Islet of Langerhans (tissue), 1 donor: Measurements from ENCODE around the gene STAT5B.
"Not testable (repeated sequence)": the region's sequence is repeated elsewhere in the genome, so short reads cannot be mapped to it uniquely, and the experiment has no call there.

Experiments used
- FAIRE-seq: peaks from one replicate; lab custom pipeline; 2011; peaks lifted over from hg19 to GRCh38; lab: Jason Lieb, UNC

STAT5B gene

DNA sequence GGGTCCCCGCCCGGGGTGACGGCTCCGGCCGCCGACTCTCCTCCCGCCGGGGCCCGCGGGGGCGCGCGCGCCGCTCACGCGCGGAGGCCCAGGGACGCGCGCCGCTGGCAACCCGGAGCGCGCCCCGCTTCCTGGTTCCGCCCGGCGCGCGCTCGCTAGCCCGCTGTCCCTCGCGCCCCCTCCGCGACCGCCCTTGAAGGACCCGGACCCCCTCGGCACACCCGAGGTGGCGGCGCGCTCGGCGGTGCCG lies at the start of gene STAT5B:
STAT5B (minus strand) TSS at position 33 of the 250 bp plus-strand sequence. CDS start 44,264 bp downstream, outside the sequence.
- FAIRE-seq = no peak

- FAIRE-seq = no peak
Measured at GRCh38 chr17:42325026-42325425, 48.8 kb upstream of the STAT5B start.

DNA sequence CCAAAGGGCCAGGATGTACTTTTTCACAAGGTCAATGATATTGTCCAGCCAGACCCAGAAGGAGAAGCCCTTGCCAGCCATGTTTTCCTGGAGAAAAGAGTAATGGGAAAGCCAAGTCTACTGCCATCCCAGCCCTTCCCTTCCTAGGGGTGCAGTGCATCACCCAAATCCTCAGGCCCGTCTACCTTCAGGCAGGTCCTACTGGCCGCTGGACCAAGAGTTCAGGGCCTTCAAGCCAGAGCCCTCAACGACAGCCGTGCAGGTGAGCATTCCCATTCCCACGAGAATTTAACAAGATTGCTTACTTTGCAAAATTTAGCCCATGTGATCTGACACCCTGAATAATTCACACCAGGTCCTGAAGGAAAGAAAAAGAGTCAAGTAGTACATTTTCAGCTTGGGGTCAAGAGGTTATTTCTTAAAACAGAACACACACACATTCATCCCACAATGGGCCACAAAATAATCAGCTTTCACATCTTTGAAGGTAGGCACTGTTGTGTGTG lies 47.1 kb upstream of the STAT5B start:
- no peak for FAIRE-seq

GRCh38 chr17:42322382-42323267 lies 46.4 kb upstream of the STAT5B start:
- no peak for FAIRE-seq

DNA sequence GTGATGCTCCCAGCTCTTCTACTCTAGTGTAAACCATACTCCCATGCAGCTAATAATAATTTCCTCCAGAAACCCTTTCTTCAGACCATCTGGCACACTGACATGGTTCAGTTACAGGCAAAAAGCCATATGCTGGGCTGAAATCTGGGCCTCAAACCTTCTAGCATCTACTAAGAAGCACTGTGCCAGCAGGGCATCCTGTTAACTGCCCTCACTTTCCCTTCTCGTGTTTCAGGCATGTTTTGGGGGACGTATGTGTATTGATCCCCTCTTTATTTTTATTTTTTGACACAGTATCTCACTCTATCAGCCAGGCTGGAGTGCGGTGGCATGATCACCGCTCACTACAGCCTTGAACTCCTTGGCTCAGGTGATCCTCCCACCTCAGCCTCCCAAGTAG lies 45.4 kb upstream of the STAT5B start:
- no peak for FAIRE-seq

DNA sequence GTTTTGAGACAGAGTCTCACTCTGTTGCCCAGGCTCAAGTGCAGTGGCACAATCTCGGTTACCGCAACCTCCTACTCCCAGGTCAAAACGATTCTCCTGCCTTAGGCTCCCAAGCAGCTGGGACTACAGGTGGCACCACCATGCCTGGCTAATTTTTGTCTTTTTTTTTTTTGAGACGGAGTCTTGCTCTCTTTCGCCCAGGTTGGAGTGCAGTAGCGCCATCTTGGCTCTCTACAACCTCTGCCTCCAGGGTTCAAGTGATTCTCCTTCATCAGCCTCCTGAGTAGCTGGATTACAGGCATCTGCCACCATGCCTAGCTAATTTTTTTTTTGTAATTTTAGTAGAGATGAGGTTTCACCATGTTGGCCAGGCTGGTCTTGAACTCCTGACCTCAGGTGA lies 41.8 kb upstream of the STAT5B start:
- not testable (repeated sequence) for FAIRE-seq

DNA sequence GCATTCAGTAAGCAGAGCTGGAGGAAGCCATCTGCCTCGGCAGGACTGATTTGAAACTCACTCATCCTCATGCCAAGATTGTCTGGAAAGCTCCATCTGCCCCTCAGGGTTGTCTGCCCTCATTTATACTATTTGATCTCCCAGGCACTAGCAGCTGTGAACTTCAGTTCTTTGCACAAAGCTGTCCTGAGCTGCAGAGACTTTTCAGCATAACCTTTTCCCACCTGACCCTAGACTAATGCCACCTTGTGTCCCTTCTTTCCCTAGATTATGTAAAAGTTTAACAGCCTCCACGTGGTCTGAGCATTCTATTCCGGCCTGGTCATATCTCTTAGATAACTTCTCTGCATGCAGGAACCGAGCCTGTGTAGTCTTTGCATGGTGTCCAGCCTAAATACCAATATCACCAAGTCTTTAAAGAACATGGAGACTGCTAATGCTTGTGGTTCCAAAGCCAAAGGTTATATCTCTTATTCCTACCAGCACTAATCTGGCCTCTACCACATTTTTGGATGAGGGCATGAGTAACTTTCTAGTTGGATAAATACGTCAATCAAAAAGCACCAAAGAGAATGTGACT lies 41.2 kb upstream of the STAT5B start:
- FAIRE-seq = no peak

DNA sequence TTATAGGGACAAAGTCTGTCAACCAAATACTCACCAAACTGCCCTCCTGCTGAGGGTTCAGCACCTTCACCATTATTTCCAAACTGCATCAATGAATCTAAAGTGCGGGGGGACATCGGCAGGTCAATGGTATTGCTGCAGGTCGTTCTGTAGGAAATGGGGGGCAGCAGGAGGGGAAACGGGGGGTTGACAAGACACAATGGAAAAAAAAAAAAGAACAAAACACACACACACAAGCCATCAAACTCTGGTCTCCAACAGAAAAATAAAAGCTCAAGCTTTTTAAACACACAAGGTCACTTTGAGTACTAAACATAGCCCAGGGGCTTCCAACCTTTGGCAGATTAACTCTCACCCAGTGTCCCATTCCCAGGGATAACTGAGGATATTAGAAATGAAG lies 40.6 kb upstream of the STAT5B start:
- no peak for FAIRE-seq

- no peak for FAIRE-seq
Measured at GRCh38 chr17:42315402-42316156, 39.4 kb upstream of the STAT5B start.

- no peak for FAIRE-seq
Measured at GRCh38 chr17:42313773-42314566, 37.8 kb upstream of the STAT5B start.

GRCh38 chr17:42313389-42313772 lies 37.2 kb upstream of the STAT5B start:
- FAIRE-seq = no peak

GRCh38 chr17:42312285-42313130 lies 36.3 kb upstream of the STAT5B start:
- FAIRE-seq = no peak

DNA sequence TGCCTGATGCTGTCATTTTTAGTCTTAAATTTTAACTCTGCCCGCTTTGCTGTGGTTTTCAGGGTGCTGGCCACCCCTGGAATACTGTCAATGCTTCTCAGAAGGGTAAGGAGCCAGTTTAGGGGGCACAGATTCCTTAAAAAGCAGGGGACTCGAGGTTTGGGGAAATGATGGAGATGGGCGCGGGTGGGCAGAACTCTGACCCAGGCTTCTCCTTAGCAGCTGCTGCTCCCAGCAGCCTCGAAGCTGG lies 35.8 kb upstream of the STAT5B start:
- FAIRE-seq = no peak

DNA sequence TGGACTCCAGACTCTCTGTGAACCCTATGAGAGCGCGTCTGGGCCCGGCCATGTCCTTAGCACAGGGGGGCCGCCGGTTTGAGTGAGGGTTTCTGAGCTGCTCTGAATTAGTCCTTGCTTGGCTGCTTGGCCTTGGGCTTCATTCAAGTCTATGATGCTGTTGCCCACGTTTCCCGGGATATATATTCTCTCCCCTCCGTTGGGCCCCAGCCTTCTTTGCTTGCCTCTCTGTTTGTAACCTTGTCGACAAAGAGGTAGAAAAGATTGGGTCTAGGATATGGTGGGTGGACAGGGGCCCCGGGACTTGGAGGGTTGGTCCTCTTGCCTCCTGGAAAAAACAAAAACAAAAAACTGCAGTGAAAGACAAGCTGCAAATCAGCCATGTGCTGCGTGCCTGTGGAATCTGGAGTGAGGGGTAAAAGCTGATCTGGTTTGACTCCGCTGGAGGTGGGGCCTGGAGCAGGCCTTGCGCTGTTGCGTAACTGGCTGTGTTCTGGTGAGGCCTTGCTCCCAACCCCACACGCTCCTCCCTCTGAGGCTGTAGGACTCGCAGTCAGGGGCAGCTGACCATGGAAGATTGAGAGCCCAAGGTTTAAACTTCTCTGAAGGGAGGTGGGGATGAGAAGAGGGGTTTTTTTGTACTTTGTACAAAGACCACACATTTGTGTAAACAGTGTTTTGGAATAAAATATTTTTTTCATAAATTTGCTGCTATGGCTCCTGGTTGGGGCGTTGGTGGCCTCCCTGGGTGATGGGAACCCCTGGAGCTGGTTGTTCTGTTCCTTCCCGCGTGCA lies 35.2 kb upstream of the STAT5B start:
- FAIRE-seq = no peak

DNA sequence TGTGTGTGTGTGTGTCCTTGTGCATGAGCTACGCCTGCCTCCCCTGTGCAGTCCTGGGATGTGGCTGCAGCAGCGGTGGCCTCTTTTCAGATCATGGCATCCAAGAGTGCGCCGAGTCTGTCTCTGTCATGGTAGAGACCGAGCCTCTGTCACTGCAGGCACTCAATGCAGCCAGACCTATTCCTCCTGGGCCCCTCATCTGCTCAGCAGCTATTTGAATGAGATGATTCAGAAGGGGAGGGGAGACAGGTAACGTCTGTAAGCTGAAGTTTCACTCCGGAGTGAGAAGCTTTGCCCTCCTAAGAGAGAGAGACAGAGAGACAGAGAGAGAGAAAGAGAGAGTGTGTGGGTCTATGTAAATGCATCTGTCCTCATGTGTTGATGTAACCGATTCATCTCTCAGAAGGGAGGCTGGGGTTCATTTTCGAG lies 34.6 kb upstream of the STAT5B start:
- FAIRE-seq = no peak

- no peak for FAIRE-seq
Measured at GRCh38 chr17:42309986-42310786, 34.0 kb upstream of the STAT5B start.

DNA sequence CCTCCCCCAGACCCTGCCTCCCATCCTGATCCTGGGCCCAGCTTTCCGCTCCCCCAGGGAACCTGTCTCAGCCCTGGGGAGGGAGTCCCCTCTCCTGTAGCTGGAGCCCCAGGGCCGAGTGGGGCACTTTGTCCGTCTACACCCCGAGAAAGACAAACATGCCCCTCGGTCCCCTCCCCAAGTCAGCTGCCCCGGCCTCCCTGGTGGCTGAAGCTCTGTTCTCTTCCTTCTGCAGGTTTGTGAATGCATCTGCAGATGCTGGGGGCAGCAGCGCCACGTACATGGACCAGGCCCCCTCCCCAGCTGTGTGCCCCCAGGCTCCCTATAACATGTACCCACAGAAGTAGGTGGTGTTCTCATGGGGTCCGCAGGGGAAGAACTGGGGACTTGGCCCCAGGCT lies 33.0 kb upstream of the STAT5B start:
- no peak for FAIRE-seq

GRCh38 chr17:42308446-42308845 lies 32.3 kb upstream of the STAT5B start:
- no peak for FAIRE-seq

DNA sequence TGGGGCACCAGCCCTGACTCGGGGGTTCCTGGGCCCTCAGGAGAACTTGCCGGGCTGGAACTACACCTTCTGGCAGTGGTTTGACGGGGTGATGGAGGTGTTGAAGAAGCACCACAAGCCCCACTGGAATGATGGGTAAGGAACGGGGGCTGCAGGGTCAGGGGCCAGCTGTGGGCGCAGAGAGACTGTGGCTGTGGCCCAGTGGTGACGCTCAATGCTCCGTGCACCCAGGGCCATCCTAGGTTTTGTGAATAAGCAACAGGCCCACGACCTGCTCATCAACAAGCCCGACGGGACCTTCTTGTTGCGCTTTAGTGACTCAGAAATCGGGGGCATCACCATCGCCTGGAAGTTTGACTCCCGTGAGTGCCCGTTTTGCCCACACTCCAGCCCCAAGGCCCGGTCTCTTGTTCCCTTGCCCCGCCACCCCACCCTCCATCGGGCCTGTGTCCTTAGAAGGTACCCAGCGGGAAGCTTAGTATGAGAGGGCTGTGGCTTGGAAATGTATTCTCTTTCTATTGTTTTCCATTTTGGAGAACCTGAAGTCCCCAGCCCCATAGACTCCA lies 31.3 kb upstream of the STAT5B start:
- FAIRE-seq = no peak

DNA sequence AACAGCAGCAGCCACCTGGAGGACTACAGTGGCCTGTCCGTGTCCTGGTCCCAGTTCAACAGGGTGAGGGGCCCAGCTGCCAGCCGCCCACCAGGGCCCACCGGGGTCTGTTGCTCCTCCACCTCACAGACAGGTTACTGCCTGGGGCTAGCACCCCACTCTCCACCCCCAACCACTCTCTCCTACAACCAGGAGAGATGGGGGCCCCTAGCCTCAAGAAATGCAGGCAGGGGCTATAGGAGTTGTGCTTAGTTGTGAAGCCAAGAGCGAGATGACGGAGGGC lies 30.1 kb upstream of the STAT5B start:
- no peak for FAIRE-seq
